Common myeloid progenitor, CD34-positive (primary cell): Measurements from ENCODE around the gene ZNF580.

Experiments used
- CTCF ChIA-PET: fragments of 350-600 bp; sonication (Branson Sonifier 250); formaldehyde crosslinking; loops from one replicate; lab custom pipeline; 2021; ENCODE audit warnings: antibody characterized with exemption; lab: Charles Lee
- POLR2A ChIA-PET: fragments of 350-600 bp; sonication (Branson Sonifier 250); formaldehyde crosslinking; loops from one replicate; lab custom pipeline; 2021; ENCODE audit warnings: antibody characterized with exemption; lab: Charles Lee
- DNase-seq, 3 donors: peaks; one replicate each; pipeline versions ENCODE4 v3.0.0 to v3.0.0-alpha.2; 2013
- H3K27ac ChIP-seq, 2 experiments: 1 replicate in 1 of 2; 2 replicates in 1 of 2; pipeline ENCODE4 v1.7.0; 2013; ENCODE audit warnings: inconsistent platforms in 2 of 2, low read length in 2 of 2, mild to moderate bottlenecking in 2 of 2, low read depth in 1 of 2, moderate library complexity in 1 of 2; ENCODE audit not compliant: severe bottlenecking in 2 of 2, insufficient read depth in 1 of 2, poor library complexity in 1 of 2
- H3K27me3 ChIP-seq, 5 experiments: replicated peaks in 2 of 5; 1 replicate in 3 of 5; 2 replicates in 2 of 5; pipeline versions ENCODE4 v1.6.1 to v1.7.0; 2013; ENCODE audit warnings: low read length in 4 of 5, mild to moderate bottlenecking in 2 of 5, moderate library complexity in 2 of 5, inconsistent platforms in 1 of 5; ENCODE audit not compliant: insufficient read depth in 5 of 5, control insufficient read depth in 4 of 5
- H3K36me3 ChIP-seq, 4 experiments: 1 replicate in 2 of 4; 2 replicates in 2 of 4; pipeline versions ENCODE4 v1.6.1 to v1.7.0; 2013; ENCODE audit warnings: low read length in 3 of 4, control low read depth in 1 of 4, mild to moderate bottlenecking in 1 of 4; ENCODE audit not compliant: control insufficient read depth in 4 of 4, insufficient read depth in 4 of 4
- H3K4me1 ChIP-seq, 4 experiments: 1 replicate in 3 of 4; 2 replicates in 1 of 4; pipeline versions ENCODE4 v1.6.1 to v1.7.1; 2013; ENCODE audit warnings: low read length in 3 of 4, mild to moderate bottlenecking in 3 of 4, control low read depth in 1 of 4, inconsistent platforms in 1 of 4, moderate library complexity in 1 of 4; ENCODE audit not compliant: control insufficient read depth in 4 of 4, insufficient read depth in 4 of 4; ENCODE audit errors: control extremely low read depth in 1 of 4
- H3K4me3 ChIP-seq, 7 experiments: 1 replicate in 4 of 7; 2 replicates in 3 of 7; pipeline versions ENCODE4 v1.5.1 to v1.7.0; 2013; ENCODE audit warnings: mild to moderate bottlenecking in 7 of 7, low read length in 6 of 7, moderate library complexity in 6 of 7, inconsistent platforms in 2 of 7, low read depth in 2 of 7, control low read depth in 1 of 7; ENCODE audit not compliant: insufficient read depth in 4 of 7, control insufficient read depth in 1 of 7; ENCODE audit errors: extremely low read depth in 1 of 7
- H3K9me3 ChIP-seq, 5 experiments: 1 replicate in 4 of 5; 2 replicates in 1 of 5; pipeline versions ENCODE4 v1.6.1 to v1.7.1; 2013; ENCODE audit warnings: low read length in 4 of 5, mild to moderate bottlenecking in 2 of 5, inconsistent platforms in 1 of 5, low read depth in 1 of 5, moderate library complexity in 1 of 5; ENCODE audit not compliant: control insufficient read depth in 4 of 5, insufficient read depth in 2 of 5; ENCODE audit errors: control extremely low read depth in 1 of 5
- WGBS: methylation state at CpG from one replicate; pipeline ENCODE4 v1.1.5; 2013; ENCODE audit not compliant: insufficient coverage; 5-methylcytosine and 5-hydroxymethylcytosine counted together

The ZNF580 gene

DNA sequence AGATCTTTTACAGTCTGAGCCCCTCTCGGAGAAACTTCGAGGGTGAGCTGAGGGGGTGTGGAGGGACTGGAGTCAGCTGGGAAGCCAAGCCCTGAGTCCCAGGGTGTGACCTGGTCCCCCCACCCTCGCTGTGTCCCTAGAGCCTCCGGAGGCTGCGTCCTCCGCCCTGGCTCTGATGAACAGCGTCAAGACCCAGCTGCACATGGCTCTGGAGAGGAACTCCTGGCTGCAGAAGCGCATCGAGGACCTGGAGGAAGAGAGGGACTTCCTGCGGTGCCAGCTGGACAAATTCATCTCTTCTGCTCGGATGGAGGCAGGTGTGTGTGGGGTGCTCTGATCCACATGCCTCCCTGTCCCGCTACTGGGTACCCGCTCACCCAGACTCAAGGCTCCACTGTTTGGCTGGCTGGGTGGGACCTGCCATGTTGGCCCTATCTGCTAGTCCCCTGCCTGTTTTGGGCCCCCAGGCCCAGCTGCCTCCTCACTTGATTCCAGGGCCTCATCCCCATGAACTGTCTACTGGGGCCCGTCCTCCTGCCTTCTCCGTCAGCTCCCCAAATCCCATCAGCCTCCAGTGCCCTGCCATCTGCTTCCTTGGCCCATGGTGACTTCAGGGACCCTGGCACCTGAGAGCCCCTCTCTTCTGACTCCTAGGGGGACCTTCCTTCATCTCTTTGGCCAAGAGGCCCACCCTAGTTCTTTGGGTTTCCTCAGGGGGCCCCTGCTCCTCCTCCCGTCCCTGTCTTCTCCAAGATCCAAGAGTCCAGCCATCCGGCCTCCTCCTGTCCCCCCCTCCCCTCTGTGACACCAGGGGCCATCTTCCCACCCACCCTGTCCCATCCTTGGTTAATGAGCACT lies 8.7 kb downstream of the ZNF580 start:
- WGBS, result 89% methylated on average over 10 of the region's 17 CpGs
- ChIA-PET CTCF (interaction anchor here (1.8 to 9.2 kb wide), 2 partner anchors 15 to 44 kb away, joined by 5 to 128 read pairs; partner anchors contain the start of gene ZNF865), POLR2A (no interaction called here)
- H3K36me3 ChIP-seq, result peaks cover 0 to 34% (median 19%) of the 10 kb centered on the region in 4 experiments
- no peak for DNase-seq
- peak overlapping the region in 5 of 7 experiments; percentile 70 to 91 (median 84) for H3K4me3 ChIP-seq
- H3K27me3 ChIP-seq, result no peaks in the 10 kb centered on the region
- H3K9me3 ChIP-seq, result no peaks in the 10 kb centered on the region
- H3K4me1 ChIP-seq, result peaks cover 0 to 34% (median 28%) of the 10 kb centered on the region in 4 experiments
- peak overlapping the region in 1 of 2 experiments; percentile 83 for H3K27ac ChIP-seq

DNA sequence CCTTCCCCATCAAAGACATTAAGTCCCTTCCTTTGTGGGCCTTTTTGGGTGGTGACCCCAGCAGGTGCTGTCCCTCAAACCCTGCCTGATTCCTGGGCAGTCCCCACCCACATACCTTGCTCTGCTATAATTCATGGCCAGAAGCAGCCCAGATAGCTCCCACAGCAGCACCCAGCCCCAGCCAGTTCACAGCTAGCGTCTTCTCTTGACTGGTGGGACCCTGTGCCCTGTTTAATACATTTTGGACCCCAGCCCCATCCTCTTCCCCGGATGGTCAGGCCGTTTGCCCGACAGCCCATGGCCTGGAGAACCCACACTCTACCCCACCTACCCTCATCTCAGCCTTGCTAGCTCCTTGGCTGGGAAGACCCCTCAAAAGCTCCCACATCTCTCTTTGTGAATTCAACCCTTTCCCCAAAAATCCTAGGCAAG lies 9.3 kb downstream of the ZNF580 start:
- DNase-seq, result no peak
- CTCF ChIA-PET, result interaction anchor here (1.8 to 9.2 kb wide), 2 partner anchors 16 to 44 kb away, joined by 5 to 128 read pairs; partner anchors contain the start of gene ZNF865
- Histone ChIP-seq H3K9me3 (no peaks in the 10 kb centered on the region), H3K4me1 (peaks cover 0 to 29% (median 23%) of the 10 kb centered on the region in 4 experiments), H3K27ac (no peak overlapping the region), H3K4me3 (no peak overlapping the region), H3K27me3 (no peaks in the 10 kb centered on the region), H3K36me3 (peaks cover 0 to 28% (median 14%) of the 10 kb centered on the region in 4 experiments)
- 88% methylated on average over 1 of the region's 4 CpGs for WGBS
- POLR2A ChIA-PET, result no interaction called here

DNA sequence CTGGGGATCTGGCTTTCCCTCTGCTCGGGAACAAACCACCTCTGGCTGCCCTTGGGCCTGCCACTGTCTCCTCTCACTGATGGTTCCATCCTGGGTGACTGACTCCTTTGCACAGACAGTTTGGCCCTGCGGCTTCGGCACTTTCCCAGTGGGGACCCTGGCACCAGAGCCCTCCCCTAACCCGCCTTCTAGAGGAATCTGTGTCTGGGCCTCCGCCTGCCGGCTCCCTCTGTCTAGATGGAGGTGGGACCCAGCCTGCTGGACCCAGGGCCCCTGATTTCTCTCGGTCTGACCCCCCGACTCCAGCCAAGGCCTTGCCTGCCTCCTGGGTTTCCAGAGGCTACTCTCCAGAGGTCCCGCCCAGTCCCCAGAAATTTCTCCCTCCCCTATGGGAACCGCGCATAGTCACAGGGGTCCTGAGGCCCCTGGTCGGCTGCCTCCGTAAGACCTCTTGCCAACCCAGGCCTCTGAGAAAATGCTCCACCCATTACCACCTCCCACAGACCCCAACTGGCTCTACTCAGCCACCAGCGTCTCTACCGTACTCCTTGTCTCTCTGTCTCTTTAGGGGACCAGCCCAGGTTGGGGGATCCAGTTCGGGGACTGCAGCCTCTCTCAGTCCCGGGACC lies 9.9 kb downstream of the ZNF580 start:
- CTCF ChIA-PET, result interaction anchor here (1.8 to 9.2 kb wide), 2 partner anchors 17 to 45 kb away, joined by 5 to 128 read pairs; partner anchors contain the start of gene ZNF865
- H3K4me3 ChIP-seq, result no peak overlapping the region
- no peaks in the 10 kb centered on the region for H3K27me3 ChIP-seq
- no peak overlapping the region for H3K27ac ChIP-seq
- POLR2A ChIA-PET, result no interaction called here
- no peak for DNase-seq
- H3K9me3 ChIP-seq, result no peaks in the 10 kb centered on the region
- H3K36me3 ChIP-seq, result peaks cover 0 to 23% (median 9%) of the 10 kb centered on the region in 4 experiments
- peaks cover under 1 to 30% (median 25%) of the 10 kb centered on the region in 4 experiments for H3K4me1 ChIP-seq
- WGBS, result 95% methylated on average over 13 of the region's 17 CpGs

DNA sequence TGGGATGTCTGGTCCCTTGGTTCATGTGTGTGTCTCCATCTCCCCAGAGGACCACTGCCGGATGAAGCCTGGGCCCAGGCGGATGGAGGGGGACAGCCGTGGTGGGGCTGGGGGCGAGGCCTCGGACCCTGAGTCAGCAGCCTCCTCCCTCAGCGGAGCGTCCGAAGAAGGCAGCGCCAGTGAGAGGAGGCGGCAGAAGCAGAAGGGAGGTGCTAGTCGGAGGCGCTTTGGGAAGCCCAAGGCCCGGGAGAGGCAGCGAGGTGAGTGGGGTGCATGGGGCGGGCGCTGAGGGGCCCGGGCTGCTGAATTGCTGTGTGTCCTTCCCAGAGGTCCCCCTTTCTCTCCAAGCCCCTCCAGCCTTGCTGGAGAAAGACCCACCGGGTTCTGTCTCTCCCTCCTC lies 10.4 kb downstream of the ZNF580 start:
- WGBS, result 95% methylated on average over 9 of the region's 18 CpGs
- POLR2A ChIA-PET, result no interaction called here

DNA sequence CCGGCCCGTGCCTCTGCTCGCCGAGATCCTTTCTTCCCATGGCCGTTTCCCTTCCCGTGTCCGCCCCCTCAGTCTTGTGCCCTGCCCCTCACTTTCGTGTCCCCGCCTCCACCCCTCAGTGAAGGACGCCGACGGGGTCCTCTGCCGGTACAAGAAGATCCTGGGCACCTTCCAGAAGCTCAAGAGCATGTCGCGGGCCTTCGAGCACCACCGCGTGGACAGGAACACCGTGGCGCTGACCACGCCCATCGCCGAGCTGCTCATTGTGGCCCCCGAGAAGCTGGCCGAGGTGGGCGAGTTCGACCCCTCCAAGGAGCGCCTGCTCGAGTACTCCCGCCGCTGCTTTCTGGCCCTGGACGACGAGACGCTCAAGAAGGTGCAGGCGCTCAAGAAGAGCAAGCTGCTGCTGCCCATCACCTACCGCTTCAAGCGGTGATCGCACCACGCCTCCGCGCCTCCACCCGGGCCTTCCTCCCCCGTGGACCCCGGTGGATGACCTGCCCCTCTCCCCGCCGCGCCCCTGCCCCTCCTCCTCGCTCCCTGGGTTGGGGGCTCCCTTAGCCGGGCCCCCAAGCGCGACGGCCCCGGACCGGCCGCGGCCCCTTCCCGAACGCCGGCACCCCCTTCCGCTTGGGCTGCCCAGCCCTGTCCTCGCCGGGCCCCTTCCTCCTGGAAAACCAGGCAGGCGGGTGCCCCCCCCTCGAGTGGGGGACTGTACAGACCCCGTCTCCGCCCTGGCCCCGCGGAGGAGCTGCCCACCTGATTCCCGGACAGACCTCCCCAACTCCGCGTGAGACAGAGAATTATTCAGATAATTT lies 11.7 kb downstream of the ZNF580 start:
- peak overlapping the region in 1 of 2 experiments; percentile 99 for H3K27ac ChIP-seq
- CTCF ChIA-PET, result interaction anchor here (0.7 to 2.5 kb wide), 8 partner anchors 8 to 32 kb away, joined by 3 to 20 read pairs (median 6); partner anchors contain the start of gene ZNF581
- 96% methylated on average over 61 of the region's 71 CpGs for WGBS
- no peaks in the 10 kb centered on the region for H3K27me3 ChIP-seq
- H3K9me3 ChIP-seq, result no peaks in the 10 kb centered on the region
- peaks cover 15 to 44% (median 37%) of the 10 kb centered on the region in 4 experiments for H3K4me1 ChIP-seq
- H3K4me3 ChIP-seq, result no peak overlapping the region
- H3K36me3 ChIP-seq, result peaks cover 0 to 37% (median 15%) of the 10 kb centered on the region in 4 experiments
- DNase-seq, result no peak
- POLR2A ChIA-PET, result interaction anchor here (1.3 kb wide), 1 partner anchor 14 kb away, joined by 3 read pairs; no protein-coding TSS in a partner anchor

More for the DNA sequence above, 10.4 kb downstream of the ZNF580 start:
- Histone ChIP-seq H3K27ac (no peak overlapping the region), H3K4me1 (peaks cover 6 to 35% (median 30%) of the 10 kb centered on the region in 4 experiments), H3K27me3 (no peaks in the 10 kb centered on the region), H3K36me3 (peaks cover 0 to 27% (median 9%) of the 10 kb centered on the region in 4 experiments), H3K4me3 (no peak overlapping the region), H3K9me3 (no peaks in the 10 kb centered on the region)
- CTCF ChIA-PET, result no interaction called here
- no peak for DNase-seq

DNA sequence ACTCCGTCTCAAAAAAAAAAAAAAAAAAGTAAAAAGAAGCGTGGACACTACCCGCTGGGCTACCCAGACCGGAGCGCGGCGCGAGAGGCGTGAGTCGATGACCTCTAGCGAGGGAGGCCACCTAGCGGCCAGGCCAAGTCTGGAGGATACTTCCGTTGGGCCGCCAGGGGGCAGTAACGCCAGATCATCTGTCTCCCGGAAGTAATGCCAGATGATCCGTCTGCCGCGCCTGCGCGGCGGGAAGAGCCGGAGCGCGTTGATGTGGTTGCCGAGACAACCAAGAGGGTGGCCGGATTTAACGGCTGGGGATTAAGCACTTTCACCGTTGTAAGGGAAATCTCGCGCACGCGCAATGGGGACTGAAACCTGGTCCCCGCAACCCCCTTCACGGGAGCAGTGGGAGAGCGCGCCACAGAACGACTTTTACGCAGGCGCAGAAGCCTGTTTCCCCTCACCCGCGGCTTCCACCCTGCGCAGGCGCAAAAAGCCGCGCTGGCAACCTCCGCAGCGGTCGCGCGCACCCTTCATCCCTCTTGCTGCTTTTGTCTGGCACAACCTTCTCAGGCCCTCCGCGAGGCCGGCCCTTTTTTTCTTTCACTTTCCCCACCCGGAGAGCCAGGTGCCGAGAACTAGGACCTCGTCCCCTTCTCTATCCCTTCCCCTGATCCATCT lies 13.0 kb downstream of the ZNF580 start:
- ChIA-PET CTCF (interaction anchor here (0.7 to 2.5 kb wide), 14 partner anchors 8 to 34 kb away, joined by 3 to 20 read pairs (median 5); partner anchors contain the start of gene ZNF581), POLR2A (interaction anchor here (0.7 to 1.4 kb wide), 4 partner anchors 12 to 54 kb away, joined by 3 to 6 read pairs (median 4); partner anchors contain the start of gene FIZ1)
- peak overlapping the region; percentile 96 to 99 for H3K27ac ChIP-seq
- peak; percentile 99 for DNase-seq
- WGBS, result under 1% methylated on average over 50 of the region's 57 CpGs
- H3K9me3 ChIP-seq, result no peaks in the 10 kb centered on the region
- peak overlapping the region; percentile 74 to 95 (median 87) for H3K4me3 ChIP-seq
- peaks cover 2 to 47% (median 15%) of the 10 kb centered on the region in 4 experiments for H3K36me3 ChIP-seq
- peaks cover 18 to 46% (median 42%) of the 10 kb centered on the region in 4 experiments for H3K4me1 ChIP-seq
- H3K27me3 ChIP-seq, result no peaks in the 10 kb centered on the region
